Spinal cord (tissue), 10 donors: Measurements from ENCODE around the gene ARHGEF7. TPM values are rescaled to one million over a fixed set of nuclear protein-coding genes. Genes with fewer than 3 reads are reported as not detected.

Experiments
- DNase-seq, 6 donors: peaks; one replicate each; pipeline versions ENCODE4 v3.0.0 to v3.0.0-alpha.2; 2013 to 2015; ENCODE audit warnings: low spot score in 6 of 6, low read depth in 4 of 6
- H3K27ac ChIP-seq: one replicate; pipeline ENCODE4 v1.5.1; 2013; ENCODE audit warnings: low read depth, low read length, control low read depth
- H3K27me3 ChIP-seq: one replicate; pipeline ENCODE4 v1.6.1; 2013; ENCODE audit warnings: low read length; ENCODE audit not compliant: control insufficient read depth, insufficient read depth
- H3K36me3 ChIP-seq: one replicate; pipeline ENCODE4 v1.6.1; 2013; ENCODE audit warnings: low read length; ENCODE audit not compliant: control insufficient read depth, insufficient read depth
- H3K4me1 ChIP-seq: one replicate; pipeline ENCODE4 v1.6.1; 2013; ENCODE audit warnings: low read length; ENCODE audit not compliant: control insufficient read depth, insufficient read depth
- H3K4me3 ChIP-seq: one replicate; pipeline ENCODE4 v1.5.1; 2013; ENCODE audit warnings: low read depth, low read length, control low read depth
- H3K9me3 ChIP-seq: one replicate; pipeline ENCODE4 v1.6.1; 2013; ENCODE audit warnings: low read length; ENCODE audit not compliant: control insufficient read depth, insufficient read depth
- WGBS: methylation state at CpG from one replicate; pipeline ENCODE4 v1.1.5; 2013; ENCODE audit warnings: missing lambda C conversion rate; ENCODE audit not compliant: insufficient coverage; 5-methylcytosine and 5-hydroxymethylcytosine counted together
- polyA plus RNA-seq, 2 donors: library from polyadenylated mRNA; unstranded; fragments of 120-200 nt; gene quantifications; one replicate each; pipeline ENCODE4 v1.2.1, GENCODE V29; 2013; ENCODE audit not compliant: insufficient read length in 2 of 2
- total RNA-seq, 2 donors: library from RNA; depleted of rRNA in 1 of 2; stranded (reverse); fragments of 120-200 nt in 1 of 2; fragments of >200 nt in 1 of 2; gene quantifications; one replicate each; pipeline versions ENCODE4 v1.2.3 to v1.2.4, GENCODE V29; 2013 to 2014
- donor health status: healthy.

Gene ARHGEF7
- total and polyA plus RNA-seq, 4 donors: 66.1 to 140 (median 120) TPM

DNA sequence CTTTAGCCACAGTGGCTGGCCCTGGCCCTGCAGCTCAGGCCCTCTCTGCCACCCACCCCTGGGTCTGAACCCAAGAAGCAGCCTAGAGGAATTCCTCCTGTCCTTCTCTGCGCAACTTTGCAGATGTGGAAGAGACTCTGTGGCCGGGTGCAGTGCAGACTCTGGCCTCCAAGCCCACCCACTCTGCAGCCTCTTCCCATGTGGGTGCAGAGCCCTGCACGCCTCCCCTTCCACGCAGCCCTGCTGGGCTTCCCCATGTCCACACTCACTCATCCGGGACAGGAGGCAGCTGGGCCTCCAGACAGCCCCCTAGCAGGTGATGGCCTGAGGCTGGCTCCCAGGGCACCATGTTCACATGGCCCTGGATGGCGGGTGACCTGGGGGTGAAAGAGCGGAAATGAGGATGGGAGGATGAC lies 207.8 kb downstream of the ARHGEF7 start:
- Histone ChIP-seq H3K9me3 (no peaks in the 10 kb centered on the region), H3K27me3 (no peaks in the 10 kb centered on the region), H3K4me1 (peaks cover 12% of the 10 kb centered on the region), H3K36me3 (peaks cover 6% of the 10 kb centered on the region), H3K4me3 (no peak overlapping the region), H3K27ac (no peak overlapping the region)
- 84% methylated on average over 7 of the region's 7 CpGs for WGBS
- no peak for DNase-seq

DNA sequence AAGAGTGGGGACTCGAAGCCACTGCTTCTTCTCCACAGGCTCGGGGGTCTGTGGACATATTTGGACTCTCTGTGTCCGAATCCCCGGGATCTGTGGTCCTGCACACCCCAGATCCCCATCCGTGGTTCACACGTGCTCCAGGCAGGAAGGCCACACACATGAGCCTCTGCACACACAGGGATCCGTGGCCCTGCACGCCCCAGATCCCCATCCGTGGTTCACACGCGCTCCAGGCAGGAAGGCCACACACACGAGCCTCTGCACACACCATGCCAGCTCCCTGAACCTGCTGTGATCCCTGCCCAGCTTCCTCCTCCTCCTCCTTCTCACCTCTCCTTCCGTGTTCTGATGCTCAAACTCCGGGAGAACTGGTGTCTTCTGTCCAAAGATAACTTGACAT lies 208.4 kb downstream of the ARHGEF7 start:
- H3K9me3 ChIP-seq: no peaks in the 10 kb centered on the region
- peaks cover 3% of the 10 kb centered on the region for H3K36me3 ChIP-seq
- H3K4me3 ChIP-seq: no peak overlapping the region
- H3K4me1 ChIP-seq: peaks cover 15% of the 10 kb centered on the region
- WGBS: 89% methylated on average over 13 of the region's 14 CpGs
- no peak overlapping the region for H3K27ac ChIP-seq
- no peak for DNase-seq
- H3K27me3 ChIP-seq: no peaks in the 10 kb centered on the region

DNA sequence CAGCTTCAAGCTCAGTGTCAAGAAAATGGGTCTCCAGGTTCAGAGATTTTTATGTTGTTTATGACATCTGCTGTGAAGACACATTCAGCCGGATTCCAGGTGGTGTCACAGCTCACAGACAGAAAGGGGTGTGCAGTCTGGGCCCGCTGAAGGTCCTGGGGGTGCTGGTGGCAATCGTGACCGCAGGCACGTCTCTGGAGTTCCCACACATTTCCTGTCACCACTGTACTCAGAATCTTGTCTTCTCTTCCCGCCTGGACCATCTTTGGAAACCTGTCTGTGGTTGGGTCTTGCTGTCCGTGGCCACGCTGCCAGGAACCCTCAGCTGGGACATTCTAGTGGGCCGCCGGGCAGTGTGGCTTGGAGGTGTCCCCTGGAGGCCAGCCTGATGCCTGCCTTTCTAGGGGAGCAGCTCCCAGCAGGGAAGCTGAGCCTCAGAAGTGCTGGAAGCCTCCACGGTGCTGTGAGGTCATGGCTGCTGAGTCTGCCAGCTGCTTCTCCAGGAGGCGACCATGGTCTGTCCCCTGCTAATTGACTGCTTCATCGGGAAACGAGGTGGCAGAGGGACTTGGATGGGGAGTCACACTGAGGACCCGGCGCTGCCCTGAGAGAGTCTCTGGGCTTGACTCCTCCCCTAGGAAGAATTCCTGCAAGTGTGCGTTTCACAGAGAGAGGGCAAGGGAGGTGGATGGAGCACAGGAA lies 209.0 kb downstream of the ARHGEF7 start:
- no peaks in the 10 kb centered on the region for H3K9me3 ChIP-seq
- DNase-seq: no peak
- peaks cover 15% of the 10 kb centered on the region for H3K4me1 ChIP-seq
- H3K27ac ChIP-seq: no peak overlapping the region
- H3K4me3 ChIP-seq: no peak overlapping the region
- H3K27me3 ChIP-seq: no peaks in the 10 kb centered on the region
- peaks cover 3% of the 10 kb centered on the region for H3K36me3 ChIP-seq
- WGBS: 77% methylated on average over 17 of the region's 17 CpGs

DNA sequence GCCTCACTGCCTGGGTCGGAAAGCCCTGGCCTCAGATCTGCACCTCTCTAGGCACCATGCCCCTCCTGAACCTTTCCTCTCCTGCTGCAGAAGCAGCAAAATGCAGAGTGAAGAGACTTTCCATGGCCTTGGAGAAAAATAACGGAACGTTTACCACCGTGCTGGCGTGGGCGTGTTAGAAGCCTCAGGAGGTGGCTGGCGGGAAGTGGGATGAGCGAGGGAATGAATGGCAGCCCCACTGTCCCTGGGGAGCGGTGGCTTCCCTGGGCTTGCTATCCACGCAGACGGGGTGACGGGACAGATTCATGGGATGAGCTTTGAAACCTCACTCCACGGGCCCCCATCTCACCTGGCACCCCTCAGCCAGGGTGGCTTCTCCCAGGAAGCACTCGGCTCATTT lies 209.6 kb downstream of the ARHGEF7 start:
- DNase-seq: no peak
- Histone ChIP-seq H3K27me3 (no peaks in the 10 kb centered on the region), H3K4me1 (peaks cover 15% of the 10 kb centered on the region), H3K4me3 (no peak overlapping the region), H3K9me3 (no peaks in the 10 kb centered on the region), H3K27ac (no peak overlapping the region), H3K36me3 (peaks cover 3% of the 10 kb centered on the region)
- WGBS: 78% methylated on average over 14 of the region's 14 CpGs

DNA sequence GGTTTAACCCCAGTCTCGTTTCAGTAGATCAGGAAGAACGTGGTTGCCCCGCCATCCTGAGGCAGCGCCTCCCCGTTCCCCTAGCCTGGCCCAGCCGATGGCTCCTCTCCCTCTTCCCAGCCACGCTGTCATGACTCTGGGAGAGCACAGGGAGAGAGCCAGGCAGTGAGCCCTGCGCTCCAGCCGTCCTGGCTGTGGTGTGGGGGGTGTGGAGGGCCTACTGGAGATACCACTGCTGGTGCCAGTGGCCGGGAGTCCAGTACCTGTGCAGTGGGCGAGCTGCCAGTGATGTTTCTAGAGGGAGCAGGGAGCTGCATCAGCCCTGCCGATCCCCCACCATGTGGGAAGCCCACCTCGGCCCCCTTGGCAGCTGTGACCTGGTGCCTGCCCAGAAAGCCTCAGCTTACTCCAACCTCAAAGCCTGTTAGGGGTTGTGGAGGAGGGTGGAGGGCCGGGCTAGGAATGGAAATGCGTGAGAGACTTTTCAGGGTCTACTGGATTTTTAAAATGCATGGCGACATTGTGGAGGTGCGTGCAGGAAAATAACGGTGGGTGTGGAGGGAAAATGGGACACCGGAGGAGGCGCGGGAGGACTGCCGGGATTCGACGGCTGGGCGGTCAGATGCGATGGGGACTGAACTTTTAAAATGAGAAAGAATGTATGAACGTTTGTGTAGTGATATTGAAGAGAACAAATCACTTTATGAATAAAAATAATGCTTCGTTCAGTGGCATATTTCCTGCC lies 210.2 kb downstream of the ARHGEF7 start:
- Histone ChIP-seq H3K9me3 (no peaks in the 10 kb centered on the region), H3K4me1 (peaks cover 15% of the 10 kb centered on the region), H3K27ac (no peak overlapping the region), H3K36me3 (peaks cover 3% of the 10 kb centered on the region), H3K27me3 (no peaks in the 10 kb centered on the region), H3K4me3 (no peak overlapping the region)
- DNase-seq: no peak
- 88% methylated on average over 24 of the region's 28 CpGs for WGBS

DNA sequence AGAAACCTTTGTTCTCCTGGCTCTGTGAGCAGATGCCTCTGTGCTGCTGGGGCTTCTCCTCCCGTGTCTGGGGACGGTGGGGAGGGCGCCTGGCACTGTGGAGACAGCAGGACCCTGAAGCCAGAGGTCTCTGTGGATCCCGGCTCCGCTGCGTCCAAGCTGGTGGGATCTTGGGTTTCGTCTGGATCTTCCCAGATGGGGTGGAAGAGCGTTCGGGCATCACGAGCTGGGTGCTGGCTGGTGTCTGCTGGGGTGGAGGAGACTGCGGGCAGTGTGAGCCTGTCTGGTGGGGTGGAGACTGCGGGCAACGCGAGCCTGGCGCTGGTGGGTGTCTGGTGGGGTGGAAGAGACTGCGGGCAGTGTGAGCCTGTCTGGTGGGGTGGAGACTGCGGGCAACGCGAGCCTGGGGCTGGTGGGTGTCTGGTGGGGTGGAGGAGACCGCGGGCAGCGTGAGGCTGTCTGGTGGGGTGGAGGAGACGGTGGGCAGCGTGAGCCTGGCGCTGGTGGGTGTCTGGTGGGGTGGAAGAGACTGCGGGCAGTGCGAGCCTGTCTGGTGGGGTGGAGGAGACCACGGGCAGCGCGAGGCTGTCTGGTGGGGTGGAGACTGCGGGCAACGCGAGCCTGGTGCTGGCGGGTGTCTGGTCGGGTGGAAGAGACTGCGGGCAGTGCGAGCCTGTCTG lies 211.0 kb downstream of the ARHGEF7 start:
- no peaks in the 10 kb centered on the region for H3K27me3 ChIP-seq
- H3K4me1 ChIP-seq: peaks cover 15% of the 10 kb centered on the region
- no peak overlapping the region for H3K27ac ChIP-seq
- DNase-seq: no peak
- no peak overlapping the region for H3K4me3 ChIP-seq
- peaks cover 3% of the 10 kb centered on the region for H3K36me3 ChIP-seq
- H3K9me3 ChIP-seq: no peaks in the 10 kb centered on the region
- 88% methylated on average over 31 of the region's 37 CpGs for WGBS

DNA sequence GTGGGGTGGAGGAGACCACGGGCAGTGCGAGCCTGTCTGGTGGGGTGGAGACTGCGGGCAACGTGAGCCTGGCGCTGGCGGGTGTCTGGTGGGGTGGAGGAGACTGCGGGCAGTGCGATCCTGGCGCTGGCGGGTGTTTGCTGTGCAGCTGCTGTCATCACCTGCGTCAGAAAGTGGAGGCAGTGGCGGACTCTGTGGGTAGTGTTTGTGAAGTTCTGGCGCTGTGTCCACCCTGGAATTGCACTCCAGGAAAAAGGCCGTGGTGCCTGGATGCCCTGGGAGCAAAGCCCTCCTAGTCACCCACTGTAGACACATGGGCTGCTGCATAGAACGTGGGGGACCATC lies 211.5 kb downstream of the ARHGEF7 start:
- peaks cover 3% of the 10 kb centered on the region for H3K36me3 ChIP-seq
- H3K9me3 ChIP-seq: no peaks in the 10 kb centered on the region
- H3K4me3 ChIP-seq: no peak overlapping the region
- no peaks in the 10 kb centered on the region for H3K27me3 ChIP-seq
- no peak overlapping the region for H3K27ac ChIP-seq
- H3K4me1 ChIP-seq: peaks cover 15% of the 10 kb centered on the region
- WGBS: 90% methylated on average over 12 of the region's 15 CpGs
- no peak for DNase-seq

DNA sequence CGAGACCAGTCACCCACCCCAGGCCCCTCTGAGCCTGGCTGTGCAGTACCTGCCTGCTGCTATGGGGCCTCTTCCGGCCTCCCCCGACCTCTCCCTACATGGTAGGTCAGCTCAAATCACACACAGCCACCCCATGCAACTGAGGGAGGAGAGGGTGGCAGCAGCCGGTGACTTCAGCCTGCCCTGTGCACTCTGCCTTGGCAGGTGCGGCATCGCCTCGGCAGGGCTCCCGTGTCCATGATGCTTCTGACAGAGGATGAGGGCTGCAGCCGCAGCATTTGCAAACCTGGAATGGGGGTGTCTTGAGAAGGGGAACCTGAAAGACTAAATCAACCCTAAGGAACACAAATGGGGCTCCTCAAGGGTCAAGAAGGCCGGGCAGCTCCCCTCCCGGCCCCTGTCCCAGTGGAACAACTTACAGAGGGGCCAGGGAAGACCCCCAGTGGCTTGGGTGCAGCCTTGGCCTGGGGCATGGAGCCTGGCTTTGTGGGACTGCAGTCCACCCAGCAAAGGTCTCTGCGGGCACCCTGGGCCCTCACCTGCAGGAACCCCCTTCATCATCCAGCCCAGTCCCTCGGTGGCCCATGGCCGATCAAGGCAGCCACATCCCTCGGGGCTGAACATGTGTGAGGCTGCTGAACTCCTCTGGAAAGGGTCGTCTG lies 212.0 kb downstream of the ARHGEF7 start:
- peaks cover 15% of the 10 kb centered on the region for H3K4me1 ChIP-seq
- no peaks in the 10 kb centered on the region for H3K27me3 ChIP-seq
- H3K36me3 ChIP-seq: peaks cover under 1% of the 10 kb centered on the region
- no peaks in the 10 kb centered on the region for H3K9me3 ChIP-seq
- no peak for DNase-seq
- H3K4me3 ChIP-seq: no peak overlapping the region
- no peak overlapping the region for H3K27ac ChIP-seq
- WGBS: 75% methylated on average over 11 of the region's 16 CpGs

DNA sequence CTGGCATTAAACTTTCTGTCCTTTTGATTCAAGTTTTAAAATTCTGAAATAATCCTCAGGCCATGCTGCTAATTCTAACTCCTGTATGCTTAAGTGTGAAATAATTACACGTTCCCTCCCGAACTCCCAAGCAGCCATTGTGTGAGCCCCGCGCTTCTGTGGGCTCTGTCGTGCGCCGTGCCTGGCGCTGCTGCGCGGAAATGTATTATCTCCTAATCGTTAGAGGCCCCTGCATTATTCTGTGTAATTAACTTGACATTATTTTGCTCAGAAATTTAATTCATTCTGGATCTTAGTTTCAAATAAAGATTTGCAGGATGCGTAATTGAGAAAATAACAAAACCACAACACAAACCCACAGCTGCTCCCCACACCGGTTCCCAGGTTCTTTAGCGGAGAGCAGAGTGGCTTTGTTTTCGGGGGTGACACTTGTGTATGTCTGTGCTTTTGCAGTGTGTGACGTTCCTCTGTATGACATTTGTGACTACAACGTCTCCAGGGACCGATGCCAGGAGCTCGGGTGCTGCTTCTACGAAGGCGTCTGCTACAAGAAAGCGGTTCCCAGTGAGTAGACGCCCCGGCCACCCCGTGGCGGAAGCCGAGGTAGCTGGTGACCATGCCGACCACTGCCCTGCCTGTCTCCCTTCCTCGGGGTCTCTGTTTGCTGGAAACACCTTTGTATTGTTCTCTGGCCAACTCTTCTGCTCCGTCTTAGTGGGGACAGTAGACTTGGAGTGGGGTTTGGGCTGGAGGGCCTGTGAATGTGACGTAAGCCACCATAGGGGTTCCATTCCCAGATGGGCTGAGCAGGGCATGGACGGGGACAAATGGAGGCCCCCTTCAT lies 212.8 kb downstream of the ARHGEF7 start:
- 79% methylated on average over 23 of the region's 32 CpGs for WGBS
- H3K27ac ChIP-seq: no peak overlapping the region
- H3K36me3 ChIP-seq: no peaks in the 10 kb centered on the region
- peaks cover 15% of the 10 kb centered on the region for H3K4me1 ChIP-seq
- no peaks in the 10 kb centered on the region for H3K27me3 ChIP-seq
- H3K9me3 ChIP-seq: no peaks in the 10 kb centered on the region
- peak in 2 of 6 donors; percentile 66 to 71 for DNase-seq
- H3K4me3 ChIP-seq: no peak overlapping the region
